HepG2 (cell line): ENCODE measurements around the gene MGLL. TPM values are rescaled to one million over a fixed set of nuclear protein-coding genes. Genes with fewer than 3 reads are reported as not detected.

Experiments
- BRCA1 ChIP-seq: sonication (generic); formaldehyde crosslinking; IDR thresholded peaks from 2 replicates; pipeline ENCODE4 v1.4.0; 2020; ENCODE audit warnings: missing genetic modification reagents
- HNRNPLL ChIP-seq: fragments of 200-400 bp; formaldehyde crosslinking; IDR thresholded peaks from 2 replicates; pipeline ENCODE4 v1.6.1; 2017; ENCODE audit warnings: mild to moderate bottlenecking, low read depth, low read length; ENCODE audit not compliant: poor library complexity, severe bottlenecking
- NKX3-1 ChIP-seq: sonication (generic); formaldehyde crosslinking; IDR thresholded peaks from 2 replicates; pipeline ENCODE4 v1.5.0; 2020; ENCODE audit warnings: missing genetic modification reagents
- SRY ChIP-seq: sonication (generic); formaldehyde crosslinking; IDR thresholded peaks from 2 replicates; pipeline ENCODE4 v1.8.0; 2022; ENCODE audit warnings: mild to moderate bottlenecking, missing genetic modification reagents
- SSRP1 ChIP-seq: IDR thresholded peaks from 2 replicates; pipeline ENCODE4 v1.6.1; 2016; ENCODE audit warnings: control low read depth
- ZNF101 ChIP-seq: sonication (generic); formaldehyde crosslinking; IDR thresholded peaks from 2 replicates; pipeline ENCODE4 v1.4.0; 2020; ENCODE audit warnings: mild to moderate bottlenecking, low read depth, missing genetic modification reagents, borderline replicate concordance
- polyA plus RNA-seq, 8 experiments: library from polyadenylated mRNA; depleted of rRNA in 3 of 8; stranded (reverse) in 7 of 8; unstranded in 1 of 8; fragments of >200 nt; fragmentation: Illumina TruSeq in 4 of 8; extraction: Trizol in 4 of 8; gene quantifications; 2 replicates each; pipeline versions ENCODE4 v1.2.1 to v1.2.3, GENCODE V29; 2011 to 2016; ENCODE audit warnings: low read depth in 4 of 8, missing spikeins in 1 of 8, mixed read lengths in 1 of 8; ENCODE audit not compliant: insufficient read depth in 1 of 8
- total RNA-seq, 5 experiments: library from RNA; depleted of rRNA; stranded (reverse); fragments of >200 nt; fragmentation: Illumina TruSeq; extraction: Trizol; gene quantifications; 2 replicates each; pipeline ENCODE4 v1.2.3, GENCODE V29; 2016; ENCODE audit warnings: low read depth in 1 of 5
- TF ChIP-seq, protein P1 (sequence below): fragments of 450-650 bp; IDR thresholded peaks from 2 replicates; pipeline ENCODE4 v1.6.1; 2017; ENCODE audit warnings: mild to moderate bottlenecking
- TF ChIP-seq, protein P2 (sequence below): IDR thresholded peaks from 2 replicates; pipeline ENCODE4 v1.6.1; 2012; ENCODE audit warnings: low read depth, low read length, improper control_type of control experiment
- TF ChIP-seq, protein P3 (sequence below): sonication (generic); formaldehyde crosslinking; IDR thresholded peaks from 2 replicates; pipeline ENCODE4 v1.5.0; 2020; ENCODE audit warnings: mild to moderate bottlenecking, missing genetic modification reagents, borderline replicate concordance

The MGLL gene
- total and polyA plus RNA-seq, 2 of the 13 experiments (the other 11 are each of a cell fraction or from before 2014, with no cell fraction given) = not detected

DNA sequence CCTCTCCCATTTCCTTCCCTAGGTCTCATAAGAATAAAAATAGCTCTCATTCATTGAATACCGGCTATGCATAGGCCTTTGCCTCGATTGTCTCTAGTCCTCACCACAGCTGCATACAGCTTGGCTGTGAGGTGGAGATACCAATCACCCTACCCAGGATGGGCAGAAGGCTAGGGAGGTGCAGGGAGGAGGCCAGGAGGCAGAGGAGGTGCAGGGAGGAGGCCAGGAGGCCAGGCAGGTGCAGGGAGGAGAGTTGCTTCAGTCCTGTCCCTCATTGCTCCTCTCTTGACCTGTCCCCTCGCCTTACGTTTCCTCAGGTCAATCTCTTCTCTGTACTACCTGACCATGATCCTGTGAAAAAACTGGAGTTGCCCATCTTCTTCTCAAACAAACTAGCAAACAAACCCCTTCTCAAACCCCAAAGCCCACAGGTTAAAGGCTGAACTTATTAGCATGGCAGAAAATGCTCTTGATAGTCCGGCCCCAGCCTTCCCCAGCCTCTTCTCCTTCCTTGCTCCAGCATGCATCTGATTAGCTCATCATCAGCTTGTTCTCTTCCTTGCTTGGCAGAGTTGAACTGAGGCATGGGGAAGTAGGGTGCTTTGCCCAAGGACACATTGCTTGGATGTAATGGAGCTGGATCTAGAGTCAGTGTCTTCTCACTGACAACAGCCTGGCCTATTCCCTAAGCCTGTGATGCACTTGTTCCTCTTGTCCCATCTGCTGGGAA is 177.5 kb downstream of the MGLL start (continued):
- TF ChIP-seq, protein P1, sequence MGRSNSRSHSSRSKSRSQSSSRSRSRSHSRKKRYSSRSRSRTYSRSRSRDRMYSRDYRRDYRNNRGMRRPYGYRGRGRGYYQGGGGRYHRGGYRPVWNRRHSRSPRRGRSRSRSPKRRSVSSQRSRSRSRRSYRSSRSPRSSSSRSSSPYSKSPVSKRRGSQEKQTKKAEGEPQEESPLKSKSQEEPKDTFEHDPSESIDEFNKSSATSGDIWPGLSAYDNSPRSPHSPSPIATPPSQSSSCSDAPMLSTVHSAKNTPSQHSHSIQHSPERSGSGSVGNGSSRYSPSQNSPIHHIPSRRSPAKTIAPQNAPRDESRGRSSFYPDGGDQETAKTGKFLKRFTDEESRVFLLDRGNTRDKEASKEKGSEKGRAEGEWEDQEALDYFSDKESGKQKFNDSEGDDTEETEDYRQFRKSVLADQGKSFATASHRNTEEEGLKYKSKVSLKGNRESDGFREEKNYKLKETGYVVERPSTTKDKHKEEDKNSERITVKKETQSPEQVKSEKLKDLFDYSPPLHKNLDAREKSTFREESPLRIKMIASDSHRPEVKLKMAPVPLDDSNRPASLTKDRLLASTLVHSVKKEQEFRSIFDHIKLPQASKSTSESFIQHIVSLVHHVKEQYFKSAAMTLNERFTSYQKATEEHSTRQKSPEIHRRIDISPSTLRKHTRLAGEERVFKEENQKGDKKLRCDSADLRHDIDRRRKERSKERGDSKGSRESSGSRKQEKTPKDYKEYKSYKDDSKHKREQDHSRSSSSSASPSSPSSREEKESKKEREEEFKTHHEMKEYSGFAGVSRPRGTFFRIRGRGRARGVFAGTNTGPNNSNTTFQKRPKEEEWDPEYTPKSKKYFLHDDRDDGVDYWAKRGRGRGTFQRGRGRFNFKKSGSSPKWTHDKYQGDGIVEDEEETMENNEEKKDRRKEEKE = no peak
- TF ChIP-seq BRCA1 (no peak), NKX3-1 (CRISPR knock-in tag) (no peak), ZNF101 (CRISPR knock-in tag) (no peak), SSRP1 (CRISPR knock-in tag) (no peak), HNRNPLL (no peak), SRY (CRISPR knock-in tag) (no peak)
- TF ChIP-seq, protein P2, sequence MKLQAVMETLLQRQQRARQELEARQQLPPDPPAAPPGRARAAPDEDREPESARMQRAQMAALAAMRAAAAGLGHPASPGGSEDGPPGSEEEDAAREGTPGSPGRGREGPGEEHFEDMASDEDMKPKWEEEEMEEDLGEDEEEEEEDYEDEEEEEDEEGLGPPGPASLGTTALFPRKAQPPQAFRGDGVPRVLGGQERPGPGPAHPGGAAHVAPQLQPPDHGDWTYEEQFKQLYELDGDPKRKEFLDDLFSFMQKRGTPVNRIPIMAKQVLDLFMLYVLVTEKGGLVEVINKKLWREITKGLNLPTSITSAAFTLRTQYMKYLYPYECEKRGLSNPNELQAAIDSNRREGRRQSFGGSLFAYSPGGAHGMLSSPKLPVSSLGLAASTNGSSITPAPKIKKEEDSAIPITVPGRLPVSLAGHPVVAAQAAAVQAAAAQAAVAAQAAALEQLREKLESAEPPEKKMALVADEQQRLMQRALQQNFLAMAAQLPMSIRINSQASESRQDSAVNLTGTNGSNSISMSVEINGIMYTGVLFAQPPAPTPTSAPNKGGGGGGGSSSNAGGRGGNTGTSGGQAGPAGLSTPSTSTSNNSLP = no peak
- TF ChIP-seq, protein P3, sequence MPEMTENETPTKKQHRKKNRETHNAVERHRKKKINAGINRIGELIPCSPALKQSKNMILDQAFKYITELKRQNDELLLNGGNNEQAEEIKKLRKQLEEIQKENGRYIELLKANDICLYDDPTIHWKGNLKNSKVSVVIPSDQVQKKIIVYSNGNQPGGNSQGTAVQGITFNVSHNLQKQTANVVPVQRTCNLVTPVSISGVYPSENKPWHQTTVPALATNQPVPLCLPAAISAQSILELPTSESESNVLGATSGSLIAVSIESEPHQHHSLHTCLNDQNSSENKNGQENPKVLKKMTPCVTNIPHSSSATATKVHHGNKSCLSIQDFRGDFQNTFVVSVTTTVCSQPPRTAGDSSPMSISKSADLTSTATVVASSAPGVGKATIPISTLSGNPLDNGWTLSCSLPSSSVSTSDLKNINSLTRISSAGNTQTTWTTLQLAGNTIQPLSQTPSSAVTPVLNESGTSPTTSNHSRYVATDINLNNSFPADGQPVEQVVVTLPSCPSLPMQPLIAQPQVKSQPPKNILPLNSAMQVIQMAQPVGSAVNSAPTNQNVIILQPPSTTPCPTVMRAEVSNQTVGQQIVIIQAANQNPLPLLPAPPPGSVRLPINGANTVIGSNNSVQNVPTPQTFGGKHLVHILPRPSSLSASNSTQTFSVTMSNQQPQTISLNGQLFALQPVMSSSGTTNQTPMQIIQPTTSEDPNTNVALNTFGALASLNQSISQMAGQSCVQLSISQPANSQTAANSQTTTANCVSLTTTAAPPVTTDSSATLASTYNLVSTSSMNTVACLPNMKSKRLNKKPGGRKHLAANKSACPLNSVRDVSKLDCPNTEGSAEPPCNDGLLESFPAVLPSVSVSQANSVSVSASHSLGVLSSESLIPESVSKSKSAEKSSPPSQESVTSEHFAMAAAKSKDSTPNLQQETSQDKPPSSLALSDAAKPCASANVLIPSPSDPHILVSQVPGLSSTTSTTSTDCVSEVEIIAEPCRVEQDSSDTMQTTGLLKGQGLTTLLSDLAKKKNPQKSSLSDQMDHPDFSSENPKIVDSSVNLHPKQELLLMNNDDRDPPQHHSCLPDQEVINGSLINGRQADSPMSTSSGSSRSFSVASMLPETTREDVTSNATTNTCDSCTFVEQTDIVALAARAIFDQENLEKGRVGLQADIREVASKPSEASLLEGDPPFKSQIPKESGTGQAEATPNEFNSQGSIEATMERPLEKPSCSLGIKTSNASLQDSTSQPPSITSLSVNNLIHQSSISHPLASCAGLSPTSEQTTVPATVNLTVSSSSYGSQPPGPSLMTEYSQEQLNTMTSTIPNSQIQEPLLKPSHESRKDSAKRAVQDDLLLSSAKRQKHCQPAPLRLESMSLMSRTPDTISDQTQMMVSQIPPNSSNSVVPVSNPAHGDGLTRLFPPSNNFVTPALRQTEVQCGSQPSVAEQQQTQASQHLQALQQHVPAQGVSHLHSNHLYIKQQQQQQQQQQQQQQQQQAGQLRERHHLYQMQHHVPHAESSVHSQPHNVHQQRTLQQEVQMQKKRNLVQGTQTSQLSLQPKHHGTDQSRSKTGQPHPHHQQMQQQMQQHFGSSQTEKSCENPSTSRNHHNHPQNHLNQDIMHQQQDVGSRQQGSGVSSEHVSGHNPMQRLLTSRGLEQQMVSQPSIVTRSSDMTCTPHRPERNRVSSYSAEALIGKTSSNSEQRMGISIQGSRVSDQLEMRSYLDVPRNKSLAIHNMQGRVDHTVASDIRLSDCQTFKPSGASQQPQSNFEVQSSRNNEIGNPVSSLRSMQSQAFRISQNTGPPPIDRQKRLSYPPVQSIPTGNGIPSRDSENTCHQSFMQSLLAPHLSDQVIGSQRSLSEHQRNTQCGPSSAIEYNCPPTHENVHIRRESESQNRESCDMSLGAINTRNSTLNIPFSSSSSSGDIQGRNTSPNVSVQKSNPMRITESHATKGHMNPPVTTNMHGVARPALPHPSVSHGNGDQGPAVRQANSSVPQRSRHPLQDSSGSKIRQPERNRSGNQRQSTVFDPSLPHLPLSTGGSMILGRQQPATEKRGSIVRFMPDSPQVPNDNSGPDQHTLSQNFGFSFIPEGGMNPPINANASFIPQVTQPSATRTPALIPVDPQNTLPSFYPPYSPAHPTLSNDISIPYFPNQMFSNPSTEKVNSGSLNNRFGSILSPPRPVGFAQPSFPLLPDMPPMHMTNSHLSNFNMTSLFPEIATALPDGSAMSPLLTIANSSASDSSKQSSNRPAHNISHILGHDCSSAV (CRISPR knock-in tag) = no peak
